ENCODE data around the gene MSI2.

DNA sequence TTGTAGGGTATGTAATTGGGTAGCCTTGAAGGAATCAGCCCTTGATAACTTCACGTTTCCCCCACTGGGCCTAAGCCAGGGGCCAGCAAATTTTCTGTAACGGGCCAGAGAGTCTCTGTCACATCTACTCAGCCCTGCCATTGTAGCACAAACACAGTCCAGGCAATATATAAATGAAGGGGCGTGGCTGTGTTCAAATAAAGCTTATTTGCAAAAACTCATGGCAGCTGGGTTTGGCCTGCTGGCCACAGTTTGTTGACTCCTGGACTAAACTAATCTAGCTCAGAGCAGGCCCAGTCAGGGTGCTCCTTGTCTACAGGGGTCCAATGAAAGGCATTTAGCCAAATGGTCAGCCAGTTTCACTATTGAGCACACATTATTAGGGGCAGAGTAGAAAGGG, 347.2 kb downstream of the MSI2 start:
- TF ChIP-seq POLR2A (IDR thresholded peaks at IDR 0.05) (no peak), CTCF (IDR thresholded peaks at IDR 0.05) (no peak)

Measured in right lobe of liver (tissue), 4 donors.